ENCODE measurements around the gene FCHSD2.

- no peak for TF ChIP-seq ESRRA (IDR thresholded peaks at IDR 0.05; ENCODE audit: borderline replicate concordance, low read depth)
- TF ChIP-seq ZNF561 (CRISPR knock-in tag; conservative IDR thresholded peaks at IDR 0.05), result no peak
- TF ChIP-seq CEBPB (tag; IDR thresholded peaks at IDR 0.05), result no peak
- TF ChIP-seq ATF1 (CRISPR knock-in tag; IDR thresholded peaks at IDR 0.05), result no peak
- no peak for TF ChIP-seq ATF1 (tag; IDR thresholded peaks at IDR 0.05)
- TF ChIP-seq CLOCK (CRISPR knock-in tag; IDR thresholded peaks at IDR 0.05; ENCODE audit: borderline replicate concordance), result no peak
- TF ChIP-seq ZNF311 (CRISPR knock-in tag; IDR thresholded peaks at IDR 0.05), result no peak
- no peak for TF ChIP-seq POLR2A (conservative IDR thresholded peaks at IDR 0.05)
- TF ChIP-seq IRF2 (CRISPR knock-in tag; IDR thresholded peaks at IDR 0.05), result no peak
Observed at GRCh38 chr11:72929256-72929655, 212.9 kb downstream of the FCHSD2 start.

Data from K562 (cell line).